IMR-90 (cell line): Measurements from ENCODE around the gene RRAGD. TPM values are rescaled to one million over a fixed set of nuclear protein-coding genes. Genes with fewer than 3 reads are reported as not detected.

ENCODE experiments used
- ATAC-seq: fragments of 200-7000 bp; cut with Tn5 transposase; 2 replicates; pipeline ENCODE4 v1.9.1; 2020; ENCODE audit warnings: low read depth, mild to moderate bottlenecking, moderate library complexity
- BruUV-seq: library from RNA; stranded (reverse); fragments of 400-500 nt; replicated peaks from 2 replicates; lab custom pipeline; 2021; lab: Mats Ljungman, UMichigan
- CTCF ChIA-PET: fragments of 300-600 bp; formaldehyde crosslinking; extraction: SDS; loops from one replicate; lab custom pipeline; 2021; ENCODE audit warnings: antibody characterized with exemption; lab: Yijun Ruan, JAX
- POLR2A ChIA-PET: fragments of 300-600 bp; sonication (Branson Sonifier 250); formaldehyde crosslinking; loops from one replicate; lab custom pipeline; 2022; ENCODE audit warnings: antibody characterized with exemption; ENCODE audit not compliant: unreplicated experiment; lab: Charles Lee
- DNase-seq: peaks from one replicate; pipeline ENCODE4 v3.0.0; 2013
- H2AFZ ChIP-seq: replicated peaks from 2 replicates; pipeline ENCODE3; 2013; ENCODE audit warnings: low read length, mild to moderate bottlenecking; ENCODE audit not compliant: poor library complexity
- H2AK5ac ChIP-seq: 2 replicates; pipeline ENCODE4 v1.6.1; 2013; ENCODE audit warnings: low read depth, low read length, inconsistent platforms
- H2AK9ac ChIP-seq: replicated peaks from 2 replicates; pipeline ENCODE3; 2013; ENCODE audit warnings: mild to moderate bottlenecking, low read depth, low read length, moderate library complexity; ENCODE audit not compliant: poor library complexity
- H2BK120ac ChIP-seq: 2 replicates; pipeline ENCODE4 v1.6.1; 2013; ENCODE audit warnings: low read depth, low read length, inconsistent platforms
- H2BK15ac ChIP-seq: 3 replicates; pipeline ENCODE4 v1.6.1; 2013; ENCODE audit warnings: low read depth, low read length, inconsistent platforms
- H2BK20ac ChIP-seq: 2 replicates; pipeline ENCODE4 v1.6.1; 2013; ENCODE audit warnings: low read depth, mild to moderate bottlenecking, inconsistent platforms, low read length, moderate library complexity
- H2BK5ac ChIP-seq: 2 replicates; pipeline ENCODE4 v1.6.1; 2013; ENCODE audit warnings: mild to moderate bottlenecking, low read depth, low read length, inconsistent platforms; ENCODE audit not compliant: poor library complexity, severe bottlenecking
- H3K14ac ChIP-seq: replicated peaks from 2 replicates; pipeline ENCODE4 v1.6.1; 2013; ENCODE audit warnings: low read depth, low read length, inconsistent platforms
- H3K18ac ChIP-seq: 2 replicates; pipeline ENCODE4 v1.6.1; 2013; ENCODE audit warnings: low read depth, low read length, control low read depth
- H3K23ac ChIP-seq: 2 replicates; pipeline ENCODE4 v1.6.1; 2013; ENCODE audit warnings: low read depth, low read length, inconsistent platforms
- H3K27ac ChIP-seq: 2 replicates; pipeline ENCODE4 v1.5.1; 2013; ENCODE audit warnings: mild to moderate bottlenecking, control low read depth, low read length; ENCODE audit not compliant: insufficient read depth
- H3K27me3 ChIP-seq: 2 replicates; pipeline ENCODE4 v1.6.1; 2013; ENCODE audit warnings: low read length; ENCODE audit not compliant: control insufficient read depth, insufficient read depth
- H3K36me3 ChIP-seq: 2 replicates; pipeline ENCODE4 v1.6.1; 2013; ENCODE audit warnings: low read length, mixed read lengths; ENCODE audit not compliant: control insufficient read depth, insufficient read depth
- H3K4ac ChIP-seq: 2 replicates; pipeline ENCODE4 v1.6.1; 2013; ENCODE audit warnings: low read depth, low read length, inconsistent platforms
- H3K4me1 ChIP-seq: 2 replicates; pipeline ENCODE4 v1.6.1; 2013; ENCODE audit warnings: low read length, mixed read lengths; ENCODE audit not compliant: control insufficient read depth, insufficient read depth
- H3K4me2 ChIP-seq: 2 replicates; pipeline ENCODE4 v1.6.1; 2013; ENCODE audit warnings: low read depth, mild to moderate bottlenecking, control low read depth, low read length, moderate library complexity
- H3K4me3 ChIP-seq: 2 replicates; pipeline ENCODE4 v1.5.1; 2013; ENCODE audit warnings: low read depth, mild to moderate bottlenecking, control low read depth, low read length, moderate library complexity; ENCODE audit not compliant: insufficient read depth
- H3K56ac ChIP-seq: 2 replicates; pipeline ENCODE4 v1.6.1; 2013; ENCODE audit warnings: low read length, inconsistent platforms; ENCODE audit not compliant: insufficient read depth; ENCODE audit errors: extremely low read depth
- H3K79me1 ChIP-seq, 2 experiments: 2 replicates each; pipeline ENCODE4 v1.6.1; 2013; ENCODE audit warnings: low read length in 2 of 2, inconsistent platforms in 1 of 2, low read depth in 1 of 2
- H3K9ac ChIP-seq: 2 replicates; pipeline ENCODE4 v1.6.1; 2013; ENCODE audit warnings: low read depth, low read length, control low read depth
- H3K9me1 ChIP-seq: 2 replicates; pipeline ENCODE4 v1.6.1; 2013; ENCODE audit warnings: low read length, inconsistent platforms; ENCODE audit not compliant: insufficient read depth
- H3K9me3 ChIP-seq: 2 replicates; pipeline ENCODE4 v1.6.1; 2013; ENCODE audit warnings: low read length; ENCODE audit not compliant: control insufficient read depth, insufficient read depth
- H4K20me1 ChIP-seq: 2 replicates; pipeline ENCODE4 v1.6.1; 2013; ENCODE audit warnings: low read length, inconsistent platforms; ENCODE audit not compliant: insufficient read depth
- H4K5ac ChIP-seq: 2 replicates; pipeline ENCODE4 v1.6.1; 2013; ENCODE audit warnings: mild to moderate bottlenecking, low read depth, low read length, control low read depth
- H4K8ac ChIP-seq, 2 experiments: 2 replicates each; pipeline ENCODE4 v1.6.1; 2013; ENCODE audit warnings: low read depth in 2 of 2, low read length in 2 of 2, control low read depth in 1 of 2, inconsistent platforms in 1 of 2
- H4K91ac ChIP-seq: 2 replicates; pipeline ENCODE4 v1.6.1; 2013; ENCODE audit warnings: low read depth, low read length, inconsistent platforms; ENCODE audit not compliant: insufficient read depth
- CEBPB ChIP-seq: IDR thresholded peaks from 2 replicates; pipeline ENCODE4 v1.6.1; 2012; ENCODE audit warnings: low read depth, low read length, improper control_type of control experiment
- CHD1 ChIP-seq: IDR thresholded peaks from 2 replicates; pipeline ENCODE4 v1.6.1; 2012; ENCODE audit warnings: low read depth, low read length, improper control_type of control experiment
- FOS ChIP-seq: fragments of 150-350 bp; IDR thresholded peaks from 2 replicates; pipeline ENCODE4 v1.6.1; 2016; ENCODE audit warnings: low read depth, low read length
- MAFK ChIP-seq: IDR thresholded peaks from 2 replicates; pipeline ENCODE4 v1.6.1; 2012; ENCODE audit warnings: low read depth, low read length, improper control_type of control experiment
- MAZ ChIP-seq: IDR thresholded peaks from 2 replicates; pipeline ENCODE4 v1.6.1; 2012; ENCODE audit warnings: low read depth, mild to moderate bottlenecking, low read length, improper control_type of control experiment, moderate library complexity, borderline replicate concordance
- MXI1 ChIP-seq: IDR thresholded peaks from 2 replicates; pipeline ENCODE4 v1.6.1; 2012; ENCODE audit warnings: low read depth, mild to moderate bottlenecking, low read length, moderate library complexity, borderline replicate concordance
- NFE2L2 ChIP-seq: fragments of 150-350 bp; IDR thresholded peaks from 2 replicates; pipeline ENCODE4 v1.6.1; 2016; ENCODE audit warnings: low read depth, mild to moderate bottlenecking, low read length
- POLR2A ChIP-seq: IDR thresholded peaks from 2 replicates; pipeline ENCODE4 v1.6.1; 2012; ENCODE audit warnings: mild to moderate bottlenecking, low read depth, low read length
- RAD21 ChIP-seq: IDR thresholded peaks from 2 replicates; pipeline ENCODE4 v1.6.1; 2012; ENCODE audit warnings: low read length, improper control_type of control experiment
- RCOR1 ChIP-seq: IDR thresholded peaks from 2 replicates; pipeline ENCODE4 v1.6.1; 2012; ENCODE audit warnings: mild to moderate bottlenecking, low read length, improper control_type of control experiment; ENCODE audit not compliant: insufficient replicate concordance
- RFX5 ChIP-seq: IDR thresholded peaks from 2 replicates; pipeline ENCODE4 v1.8.0; 2012; ENCODE audit warnings: low read depth, mild to moderate bottlenecking, low read length, moderate library complexity
- SMC3 ChIP-seq: fragments of 150-350 bp; IDR thresholded peaks from 2 replicates; pipeline ENCODE4 v1.6.1; 2016; ENCODE audit warnings: low read depth, mild to moderate bottlenecking, antibody characterized with exemption, low read length, moderate library complexity
- WGBS, 2 experiments: methylation state at CpG; one replicate each; pipeline versions ENCODE4 v1.1.5 to v1.1.7; 2013; ENCODE audit warnings: missing lambda C conversion rate in 2 of 2; ENCODE audit not compliant: insufficient read length in 1 of 2; ENCODE audit errors: extremely low coverage in 2 of 2; 5-methylcytosine and 5-hydroxymethylcytosine counted together
- dilution Hi-C: fragments of 300-500 bp; cut with HindIII; formaldehyde crosslinking; loops from one replicate; pipeline ENCODE4 v1.14.3; 2018; ENCODE audit warnings: low sequenced_read_pairs; ENCODE audit not compliant: unreplicated experiment
- in situ Hi-C: fragments of 300-500 bp; cut with MboI; formaldehyde crosslinking; loops from 3 replicates; pipeline ENCODE4 v1.14.3; 2019; ENCODE audit warnings: low sequenced_read_pairs, inconsistent platforms, mixed read lengths
- intact Hi-C: fragments of 100-400 bp; cut with micrococcal nuclease; formaldehyde crosslinking; loops from 2 replicates; pipeline ENCODE4 v1.10.0; 2022
- polyA plus RNA-seq, 3 experiments: library from polyadenylated mRNA; depleted of rRNA; stranded (reverse); fragments of >200 nt; gene quantifications; 2 replicates each; pipeline ENCODE4 v1.2.3, GENCODE V29; 2012; ENCODE audit warnings: low replicate concordance in 1 of 3
- total RNA-seq: library from RNA; depleted of rRNA; stranded (reverse); fragments of >200 nt; gene quantifications from 2 replicates; pipeline ENCODE4 v1.2.3, GENCODE V29; 2012
- TF ChIP-seq, protein P1 (sequence below): conservative IDR thresholded peaks from 2 replicates; pipeline ENCODE4 v1.5.1; 2012; ENCODE audit warnings: mild to moderate bottlenecking, low read depth, low read length, improper control_type of control experiment
- TF ChIP-seq, protein P2 (sequence below): fragments of 150-350 bp; IDR thresholded peaks from 2 replicates; pipeline ENCODE4 v1.6.1; 2017; ENCODE audit warnings: mild to moderate bottlenecking, antibody characterized with exemption, low read length, low read depth
- TF ChIP-seq, protein P3 (sequence below): fragments of 150-350 bp; IDR thresholded peaks from 2 replicates; pipeline ENCODE4 v1.6.1; 2016; ENCODE audit warnings: low read depth, mild to moderate bottlenecking, low read length, moderate library complexity, borderline replicate concordance

Gene RRAGD
- total and polyA plus RNA-seq, 2 of the 4 experiments (the other 2 are of a cell fraction): not detected

DNA sequence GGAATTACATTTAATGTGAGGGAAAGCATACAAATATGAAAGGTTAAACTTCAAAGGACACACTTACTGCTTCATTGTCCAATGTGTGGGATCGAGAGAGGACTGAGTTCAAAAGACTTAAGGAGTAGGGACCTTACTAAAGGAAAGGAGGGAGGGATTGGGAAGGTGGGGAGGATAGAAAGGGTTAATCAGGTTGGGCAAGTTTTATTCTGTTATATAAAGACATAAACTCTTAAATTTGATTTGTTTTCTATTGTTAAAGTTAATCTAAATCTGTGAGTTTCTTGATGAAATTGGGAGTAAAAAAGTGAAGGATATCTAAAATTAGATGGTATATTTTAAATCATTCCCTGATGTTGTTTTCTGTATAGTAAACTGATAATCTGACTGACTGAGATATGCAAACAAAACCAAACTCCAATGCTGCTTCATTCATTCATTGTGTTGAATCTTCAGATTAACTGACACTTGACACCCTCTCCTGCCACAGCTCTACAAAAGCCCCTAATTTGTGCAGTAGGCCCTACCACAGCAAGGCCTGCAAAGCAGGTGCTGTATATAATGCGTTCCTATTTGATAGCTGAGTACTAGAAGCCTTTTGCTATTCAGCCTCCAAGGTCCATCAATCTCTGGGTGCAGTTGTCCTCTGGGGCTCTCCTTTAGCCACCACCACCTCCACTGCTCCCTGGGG is 58.2 kb downstream of the RRAGD start:
- POLR2A ChIA-PET: no interaction called here
- dilution Hi-C loops (no loop called here), intact Hi-C loops (loop anchor here (5.0 kb wide), 2 partner anchors 272 to 372 kb away; partner anchors contain the start of gene PNRC1)

More for the DNA sequence above, 58.2 kb downstream of the RRAGD start:
- H4K8ac ChIP-seq: peak overlapping the region; percentile 91 to 99; a peak in 3 of 4 replicates
- no peaks in the 10 kb centered on the region for H3K36me3 ChIP-seq
- no peak overlapping the region for H3K56ac ChIP-seq
- no peak overlapping the region for H3K4me2 ChIP-seq
- H3K27me3 ChIP-seq: no peaks in the 10 kb centered on the region
- peak overlapping the region; percentile 82 for H3K4ac ChIP-seq
- no CpG with 5 or more reads among the region's 2 CpGs for WGBS, 2 experiments
- no peak overlapping the region for H2BK5ac ChIP-seq
- H2BK20ac ChIP-seq: no peak overlapping the region
- no peak overlapping the region for H3K9ac ChIP-seq
- H3K27ac ChIP-seq: no peak overlapping the region
- H3K4me1 ChIP-seq: peaks cover 4% of the 10 kb centered on the region
- TF ChIP-seq, protein P1, sequence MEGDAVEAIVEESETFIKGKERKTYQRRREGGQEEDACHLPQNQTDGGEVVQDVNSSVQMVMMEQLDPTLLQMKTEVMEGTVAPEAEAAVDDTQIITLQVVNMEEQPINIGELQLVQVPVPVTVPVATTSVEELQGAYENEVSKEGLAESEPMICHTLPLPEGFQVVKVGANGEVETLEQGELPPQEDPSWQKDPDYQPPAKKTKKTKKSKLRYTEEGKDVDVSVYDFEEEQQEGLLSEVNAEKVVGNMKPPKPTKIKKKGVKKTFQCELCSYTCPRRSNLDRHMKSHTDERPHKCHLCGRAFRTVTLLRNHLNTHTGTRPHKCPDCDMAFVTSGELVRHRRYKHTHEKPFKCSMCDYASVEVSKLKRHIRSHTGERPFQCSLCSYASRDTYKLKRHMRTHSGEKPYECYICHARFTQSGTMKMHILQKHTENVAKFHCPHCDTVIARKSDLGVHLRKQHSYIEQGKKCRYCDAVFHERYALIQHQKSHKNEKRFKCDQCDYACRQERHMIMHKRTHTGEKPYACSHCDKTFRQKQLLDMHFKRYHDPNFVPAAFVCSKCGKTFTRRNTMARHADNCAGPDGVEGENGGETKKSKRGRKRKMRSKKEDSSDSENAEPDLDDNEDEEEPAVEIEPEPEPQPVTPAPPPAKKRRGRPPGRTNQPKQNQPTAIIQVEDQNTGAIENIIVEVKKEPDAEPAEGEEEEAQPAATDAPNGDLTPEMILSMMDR: no peak
- no peak for TF ChIP-seq NFE2L2
- no peak for TF ChIP-seq RAD21
- TF ChIP-seq RFX5: no peak
- TF ChIP-seq RCOR1: no peak
- TF ChIP-seq, protein P2, sequence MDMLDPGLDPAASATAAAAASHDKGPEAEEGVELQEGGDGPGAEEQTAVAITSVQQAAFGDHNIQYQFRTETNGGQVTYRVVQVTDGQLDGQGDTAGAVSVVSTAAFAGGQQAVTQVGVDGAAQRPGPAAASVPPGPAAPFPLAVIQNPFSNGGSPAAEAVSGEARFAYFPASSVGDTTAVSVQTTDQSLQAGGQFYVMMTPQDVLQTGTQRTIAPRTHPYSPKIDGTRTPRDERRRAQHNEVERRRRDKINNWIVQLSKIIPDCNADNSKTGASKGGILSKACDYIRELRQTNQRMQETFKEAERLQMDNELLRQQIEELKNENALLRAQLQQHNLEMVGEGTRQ: no peak
- TF ChIP-seq FOS: no peak
- TF ChIP-seq, protein P3, sequence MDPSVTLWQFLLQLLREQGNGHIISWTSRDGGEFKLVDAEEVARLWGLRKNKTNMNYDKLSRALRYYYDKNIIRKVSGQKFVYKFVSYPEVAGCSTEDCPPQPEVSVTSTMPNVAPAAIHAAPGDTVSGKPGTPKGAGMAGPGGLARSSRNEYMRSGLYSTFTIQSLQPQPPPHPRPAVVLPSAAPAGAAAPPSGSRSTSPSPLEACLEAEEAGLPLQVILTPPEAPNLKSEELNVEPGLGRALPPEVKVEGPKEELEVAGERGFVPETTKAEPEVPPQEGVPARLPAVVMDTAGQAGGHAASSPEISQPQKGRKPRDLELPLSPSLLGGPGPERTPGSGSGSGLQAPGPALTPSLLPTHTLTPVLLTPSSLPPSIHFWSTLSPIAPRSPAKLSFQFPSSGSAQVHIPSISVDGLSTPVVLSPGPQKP: no peak
- no peak for TF ChIP-seq MAFK
- no peak for TF ChIP-seq CHD1
- no peak for TF ChIP-seq MXI1
- no peak for TF ChIP-seq MAZ
- TF ChIP-seq POLR2A: no peak
- TF ChIP-seq CEBPB: no peak
- no peak for TF ChIP-seq SMC3
- CTCF ChIA-PET: interaction anchor here (0.8 kb wide), 1 partner anchor 42 kb away, joined by 3 read pairs; no protein-coding TSS in a partner anchor
- no peak overlapping the region for H2AK9ac ChIP-seq
- H3K23ac ChIP-seq: no peak overlapping the region
- no peak overlapping the region for H3K18ac ChIP-seq
- no peak overlapping the region; the same call in 1 of the 2 replicates for H4K5ac ChIP-seq
- H4K91ac ChIP-seq: no peak overlapping the region
- no peak for ATAC-seq
- no peak overlapping the region for H2AK5ac ChIP-seq
- H3K79me1 ChIP-seq: peaks cover 2 to 24% of the 10 kb centered on the region in 2 experiments; a peak in 2 of 4 replicates
- peaks cover 4% of the 10 kb centered on the region for H3K9me1 ChIP-seq
- DNase-seq: no peak
- BruUV-seq: no TSS peak
- no peak overlapping the region for H2BK120ac ChIP-seq
- no peak overlapping the region for H3K4me3 ChIP-seq
- H3K14ac ChIP-seq: no peak overlapping the region
- no peaks in the 10 kb centered on the region for H3K9me3 ChIP-seq
- no peak overlapping the region for H2AFZ ChIP-seq
- in situ Hi-C loops: loop anchor here (25.0 kb wide), 2 partner anchors 217 to 367 kb away; partner anchors contain the start of gene PM20D2
- no peak overlapping the region for H2BK15ac ChIP-seq
- H4K20me1 ChIP-seq: peaks cover 18% of the 10 kb centered on the region; the same call in 1 of the 2 replicates
